CD1c-positive myeloid dendritic cell (primary cell): Measurements from ENCODE around the gene TPSAB1.
"Not testable (repeated sequence)": the region's sequence is repeated elsewhere in the genome, so short reads cannot be mapped to it uniquely, and the experiment has no call there.

ENCODE experiments used
- DNase-seq: peaks from one replicate; pipeline ENCODE4 v3.0.0-alpha.2; 2016; ENCODE audit errors: extremely low spot score

The TPSAB1 gene

GRCh38 chr16:1223355-1224214 lies 16.9 kb upstream of the TPSAB1 start:
- no peak for DNase-seq

GRCh38 chr16:1224558-1224957 lies 15.9 kb upstream of the TPSAB1 start:
- no peak for DNase-seq

GRCh38 chr16:1225051-1225451 lies 15.5 kb upstream of the TPSAB1 start, which contains the start of gene TPSG1:
Gene TPSG1 (minus strand): TSS chr16:1225268. CDS start chr16:1225252, 16 bp downstream.
- no peak for DNase-seq

GRCh38 chr16:1225728-1226311 lies 14.7 kb upstream of the TPSAB1 start:
- DNase-seq: not testable (repeated sequence)

- not testable (repeated sequence) for DNase-seq
Measured at GRCh38 chr16:1226692-1227091, 13.8 kb upstream of the TPSAB1 start.

GRCh38 chr16:1228227-1228626 lies 12.3 kb upstream of the TPSAB1 start:
- not testable (repeated sequence) for DNase-seq

GRCh38 chr16:1229476-1229875 lies 11.0 kb upstream of the TPSAB1 start:
- not testable (repeated sequence) for DNase-seq

GRCh38 chr16:1230084-1230470 lies 10.4 kb upstream of the TPSAB1 start, which contains the start of gene TPSB2:
Gene TPSB2 (minus strand): TSS chr16:1230184. CDS start chr16:1229951, 233 bp downstream.
- DNase-seq: not testable (repeated sequence)

GRCh38 chr16:1230471-1231212 lies 9.9 kb upstream of the TPSAB1 start:
- DNase-seq: not testable (repeated sequence)

GRCh38 chr16:1231301-1231700 lies 9.2 kb upstream of the TPSAB1 start:
- DNase-seq: not testable (repeated sequence)

- DNase-seq: not testable (repeated sequence)
Measured at GRCh38 chr16:1232049-1232748, 8.3 kb upstream of the TPSAB1 start.

GRCh38 chr16:1236659-1237058 lies 3.8 kb upstream of the TPSAB1 start:
- DNase-seq: not testable (repeated sequence)

- no peak for DNase-seq
Measured at GRCh38 chr16:1237990-1238389, 2.5 kb upstream of the TPSAB1 start.

GRCh38 chr16:1238909-1239308 lies 1.6 kb upstream of the TPSAB1 start:
- not testable (repeated sequence) for DNase-seq

- not testable (repeated sequence) for DNase-seq
Measured at GRCh38 chr16:1239575-1239974, 930 bp upstream of the TPSAB1 start.

GRCh38 chr16:1241081-1241480 lies 576 bp downstream of the TPSAB1 start:
- not testable (repeated sequence) for DNase-seq

GRCh38 chr16:1243363-1243762 lies 2.9 kb downstream of the TPSAB1 start:
- DNase-seq: not testable (repeated sequence)

GRCh38 chr16:1243907-1244850 lies 3.7 kb downstream of the TPSAB1 start:
- DNase-seq: not testable (repeated sequence)

GRCh38 chr16:1244881-1245280 lies 4.4 kb downstream of the TPSAB1 start:
- peak; percentile 23 for DNase-seq

GRCh38 chr16:1245452-1246020 lies 5.0 kb downstream of the TPSAB1 start:
- no peak for DNase-seq
